Cortex of kidney (tissue), 1 donor: Measurements from ENCODE around the gene MTR.

ENCODE experiments used
- DNase-seq: peaks from one replicate; lab custom pipeline; 2025; lab: John Stamatoyannopoulos, UW

The MTR gene

GRCh38 chr1:236795035-236795756, at the start of gene MTR:
MTR (plus strand) TSS chr1:236795292; CDS start chr1:236795704, 412 bp downstream.
- peak; percentile 53 for DNase-seq

GRCh38 chr1:236746785-236747184, 48.3 kb upstream of the MTR start:
- no peak for DNase-seq

- DNase-seq = no peak
These were observed 47.6 kb upstream of the MTR start for GRCh38 chr1:236747311-236747985.

- DNase-seq = no peak
These were observed 46.7 kb upstream of the MTR start for GRCh38 chr1:236748268-236748870.

GRCh38 chr1:236750928-236751327, 44.2 kb upstream of the MTR start:
- no peak for DNase-seq

GRCh38 chr1:236751385-236751784, 43.7 kb upstream of the MTR start:
- no peak for DNase-seq

- DNase-seq = no peak
These were observed 43.2 kb upstream of the MTR start for GRCh38 chr1:236751935-236752334.

- no peak for DNase-seq
These were observed 41.6 kb upstream of the MTR start for GRCh38 chr1:236753516-236753915.

GRCh38 chr1:236753964-236754363, 41.1 kb upstream of the MTR start:
- no peak for DNase-seq

GRCh38 chr1:236754525-236755210, 40.4 kb upstream of the MTR start:
- DNase-seq = no peak

GRCh38 chr1:236757640-236758039, 37.5 kb upstream of the MTR start:
- no peak for DNase-seq

- no peak for DNase-seq
These were observed 35.7 kb upstream of the MTR start for GRCh38 chr1:236759252-236759859.

GRCh38 chr1:236760480-236760879, 34.6 kb upstream of the MTR start:
- DNase-seq = no peak

- DNase-seq = no peak
These were observed 34.1 kb upstream of the MTR start for GRCh38 chr1:236760986-236761385.

GRCh38 chr1:236761397-236762132, 33.5 kb upstream of the MTR start:
- no peak for DNase-seq

GRCh38 chr1:236762410-236762809, 32.7 kb upstream of the MTR start:
- DNase-seq = no peak

- no peak for DNase-seq
These were observed 29.3 kb upstream of the MTR start for GRCh38 chr1:236765831-236766230.

GRCh38 chr1:236766506-236766905, 28.6 kb upstream of the MTR start:
- no peak for DNase-seq

- DNase-seq = no peak
These were observed 27.8 kb upstream of the MTR start for GRCh38 chr1:236767276-236767675.

- no peak for DNase-seq
These were observed 26.5 kb upstream of the MTR start for GRCh38 chr1:236768601-236769000.

GRCh38 chr1:236773919-236774318, 21.2 kb upstream of the MTR start:
- DNase-seq = no peak

GRCh38 chr1:236774926-236775325, 20.2 kb upstream of the MTR start:
- DNase-seq = no peak
